Measurements from ENCODE around the gene ZFTA.

DNA sequence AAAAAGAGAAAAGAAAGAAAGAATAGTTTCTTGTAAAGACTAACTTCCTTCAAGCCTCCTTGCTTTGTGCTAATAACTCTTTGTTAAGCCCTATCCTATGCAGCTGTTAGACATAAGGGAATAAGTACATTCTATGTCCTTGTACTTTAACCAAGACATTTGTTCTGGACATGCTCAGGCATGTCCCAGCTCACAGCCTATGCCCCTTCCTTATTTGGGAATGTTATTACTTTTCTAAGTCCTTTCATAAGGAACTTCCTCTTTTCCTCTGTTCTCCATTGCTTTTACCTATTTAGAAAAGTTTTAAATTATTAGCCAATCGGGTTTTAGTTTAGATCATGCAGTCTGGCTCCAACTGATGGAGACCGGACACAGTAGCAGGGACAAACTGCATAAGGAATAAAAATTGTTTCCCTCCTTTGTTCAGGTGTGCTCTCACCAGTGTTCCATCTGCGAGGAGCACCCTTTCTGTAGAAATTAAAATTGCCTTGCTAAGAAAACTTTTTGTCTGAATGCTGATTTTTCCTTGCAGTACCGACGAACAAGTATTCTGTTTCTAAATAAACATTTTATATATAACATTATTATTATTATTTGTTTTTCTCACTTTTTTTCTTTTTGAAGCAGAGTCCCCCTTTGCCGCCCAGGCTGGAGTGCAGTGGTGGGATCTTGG is 23.1 kb upstream of the ZFTA start:
- TF ChIP-seq CTCF (IDR thresholded peaks at IDR 0.05) = no peak
- TF ChIP-seq POLR2A (IDR thresholded peaks at IDR 0.05) = no peak
